Posterior cingulate gyrus (tissue), 11 donors: ENCODE measurements around the gene SYNPO.

Experiments used
- DNase-seq, 10 donors: peaks; one replicate each; pipeline versions ENCODE4 v3.0.0 to v3.0.0-alpha.2; 2020 to 2021; ENCODE audit warnings: mixed read lengths in 3 of 10
- intact Hi-C: fragments of 100-400 bp; cut with DNase I; formaldehyde crosslinking; loops from one replicate; pipeline ENCODE4 v1.15.1; 2023

Gene SYNPO

DNA sequence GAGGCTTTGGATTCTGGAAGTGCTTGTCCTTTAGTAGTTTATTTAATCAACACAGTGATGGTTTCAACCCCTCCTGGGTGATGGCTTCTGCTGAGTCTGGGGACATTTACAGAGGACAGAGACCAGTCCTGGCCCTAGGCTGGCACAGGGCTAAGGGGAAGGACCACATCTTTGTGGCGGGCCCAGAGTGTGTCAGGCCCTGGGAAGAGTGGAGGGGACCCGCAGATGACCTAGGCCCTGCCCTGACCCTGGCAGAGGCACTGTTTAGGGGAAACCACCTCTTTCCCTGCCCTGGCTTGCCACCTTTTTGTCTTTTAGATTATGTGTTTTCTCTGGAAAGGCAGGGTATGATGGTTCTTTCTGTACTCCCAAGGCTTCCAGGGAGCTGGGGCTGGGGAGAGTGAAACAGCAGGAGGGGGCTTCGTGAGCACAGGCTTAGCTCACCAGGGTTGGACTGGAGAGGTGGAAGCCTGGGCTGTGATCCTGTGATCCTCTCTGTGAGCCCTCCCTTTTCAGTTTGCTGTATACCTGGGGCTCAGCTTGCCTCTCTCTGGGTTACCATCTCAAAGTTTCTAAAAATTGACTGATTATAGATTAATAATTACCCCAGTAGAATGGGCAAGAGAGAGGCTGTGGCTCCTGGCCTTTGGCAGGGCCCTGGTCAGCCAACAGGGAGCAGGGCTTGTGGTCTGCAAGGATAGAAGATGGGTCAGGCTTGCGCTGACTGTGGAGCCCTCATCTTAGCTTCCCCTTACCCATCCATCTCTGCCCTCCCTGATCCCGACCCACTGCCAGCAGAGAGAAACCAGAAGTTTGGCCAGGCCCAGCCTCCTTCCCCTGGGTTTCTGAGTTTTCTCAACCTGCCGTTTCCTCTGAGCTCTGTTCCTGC lies 1.7 kb upstream of the SYNPO start:
- peak in 2 of 10 donors; percentile 42 to 47 for DNase-seq

GRCh38 chr5:150639377-150639692 lies 1.1 kb upstream of the SYNPO start:
- intact Hi-C loops = no loop called here
- peak in 1 of 10 donors; percentile 51 for DNase-seq

More for the DNA sequence above, 1.7 kb upstream of the SYNPO start:
- intact Hi-C loops = no loop called here

DNA sequence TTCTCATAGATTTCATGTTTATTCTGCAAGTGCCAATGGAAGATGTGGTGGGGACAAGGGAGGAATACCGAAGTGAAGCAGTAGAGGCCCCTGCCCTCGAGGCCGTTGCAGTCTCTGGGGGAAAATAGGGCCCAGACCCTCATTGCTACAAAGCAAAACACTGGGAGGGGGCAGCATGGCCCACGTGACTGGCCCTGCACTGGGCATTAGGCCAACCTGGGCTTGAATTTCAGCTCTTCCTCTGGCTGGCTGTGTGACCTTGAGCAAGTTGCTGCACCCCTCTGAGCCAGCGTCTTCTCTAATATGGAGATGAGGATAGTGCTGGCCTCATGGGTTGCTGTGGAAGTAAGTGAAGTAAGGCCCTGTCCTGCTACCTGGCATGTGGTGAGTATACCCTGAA lies 709 bp upstream of the SYNPO start:
- peak in 2 of 10 donors; percentile 47 to 53 for DNase-seq
- intact Hi-C loops = no loop called here

GRCh38 chr5:150641006-150641570 lies 628 bp downstream of the SYNPO start:
- peak in 2 of 10 donors; percentile 56 to 63 for DNase-seq
- intact Hi-C loops = no loop called here

DNA sequence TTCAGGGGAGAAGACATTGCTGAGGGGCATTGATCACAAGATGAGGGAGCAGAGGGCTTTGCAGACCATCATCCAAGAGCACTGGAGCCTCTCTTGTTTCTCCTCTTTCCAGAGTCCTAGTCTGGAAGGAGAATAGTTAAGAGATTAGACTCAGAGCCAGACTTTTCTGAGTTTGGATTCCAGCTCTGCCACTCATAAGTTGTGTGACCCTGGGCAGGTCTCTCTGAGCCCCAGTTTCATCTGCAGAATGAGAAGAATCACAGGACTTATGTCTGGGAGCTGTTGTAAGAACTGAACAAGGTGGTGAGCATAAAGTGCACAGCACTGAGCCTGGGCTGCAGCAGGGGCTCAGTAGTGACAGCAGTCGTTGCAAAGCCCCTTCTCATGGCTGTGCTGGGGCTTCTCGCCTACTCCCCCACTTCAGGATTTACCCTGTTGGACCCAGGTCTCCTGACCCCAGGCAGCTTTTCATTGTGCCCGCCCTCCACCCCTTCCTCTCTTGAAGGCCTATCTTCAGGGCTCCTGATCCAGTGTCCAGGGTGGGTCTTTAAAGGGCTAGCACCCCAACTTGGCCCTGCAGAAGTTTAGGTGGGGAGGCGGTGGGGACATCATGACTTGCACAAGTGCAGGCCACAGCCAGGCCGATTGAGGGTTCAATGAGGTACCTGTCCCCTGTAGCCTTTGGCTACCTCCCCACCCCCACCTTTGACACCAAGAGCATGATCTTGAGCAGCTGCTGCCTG lies 1.5 kb downstream of the SYNPO start:
- intact Hi-C loops = no loop called here
- DNase-seq = peak in 2 of 10 donors; percentile 50 to 77

DNA sequence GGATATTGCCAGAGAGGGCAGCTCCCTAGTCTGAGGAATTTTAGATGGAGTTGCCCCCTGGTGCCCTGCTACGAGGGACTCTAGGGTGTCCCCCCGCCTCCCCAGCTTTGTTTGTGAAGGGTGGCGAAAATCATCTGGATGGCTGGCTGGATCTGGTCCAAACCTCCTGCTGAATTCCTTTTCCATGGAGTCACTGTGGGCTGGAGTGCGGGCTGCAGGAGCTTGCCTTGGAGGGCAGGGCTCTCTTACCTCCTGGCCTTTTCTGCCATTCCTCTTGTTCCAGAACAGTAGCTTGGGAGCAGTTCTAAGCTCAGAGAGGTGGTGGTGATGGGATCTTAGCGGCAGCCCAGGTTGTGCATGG lies 2.1 kb downstream of the SYNPO start:
- DNase-seq = peak in 2 of 10 donors; percentile 47 to 57
- intact Hi-C loops = no loop called here

- DNase-seq = peak in 2 of 10 donors; percentile 54 to 58
- intact Hi-C loops = no loop called here
Measured at GRCh38 chr5:150642991-150643710, 2.7 kb downstream of the SYNPO start.

- DNase-seq = peak in 1 of 10 donors; percentile 10
- intact Hi-C loops = no loop called here
Measured at GRCh38 chr5:150644058-150644457, 3.6 kb downstream of the SYNPO start.

- intact Hi-C loops = no loop called here
- peak in 3 of 10 donors; percentile 1 to 49 (median 27) for DNase-seq
Measured at GRCh38 chr5:150644514-150644913, 4.1 kb downstream of the SYNPO start.

- intact Hi-C loops = no loop called here
- peak in 4 of 10 donors; percentile 10 to 81 (median 39) for DNase-seq
Measured at GRCh38 chr5:150645070-150645700, 4.7 kb downstream of the SYNPO start.

GRCh38 chr5:150647275-150648251 lies 7.1 kb downstream of the SYNPO start:
- intact Hi-C loops = no loop called here
- DNase-seq = peak in 3 of 10 donors; percentile 16 to 85 (median 76)

DNA sequence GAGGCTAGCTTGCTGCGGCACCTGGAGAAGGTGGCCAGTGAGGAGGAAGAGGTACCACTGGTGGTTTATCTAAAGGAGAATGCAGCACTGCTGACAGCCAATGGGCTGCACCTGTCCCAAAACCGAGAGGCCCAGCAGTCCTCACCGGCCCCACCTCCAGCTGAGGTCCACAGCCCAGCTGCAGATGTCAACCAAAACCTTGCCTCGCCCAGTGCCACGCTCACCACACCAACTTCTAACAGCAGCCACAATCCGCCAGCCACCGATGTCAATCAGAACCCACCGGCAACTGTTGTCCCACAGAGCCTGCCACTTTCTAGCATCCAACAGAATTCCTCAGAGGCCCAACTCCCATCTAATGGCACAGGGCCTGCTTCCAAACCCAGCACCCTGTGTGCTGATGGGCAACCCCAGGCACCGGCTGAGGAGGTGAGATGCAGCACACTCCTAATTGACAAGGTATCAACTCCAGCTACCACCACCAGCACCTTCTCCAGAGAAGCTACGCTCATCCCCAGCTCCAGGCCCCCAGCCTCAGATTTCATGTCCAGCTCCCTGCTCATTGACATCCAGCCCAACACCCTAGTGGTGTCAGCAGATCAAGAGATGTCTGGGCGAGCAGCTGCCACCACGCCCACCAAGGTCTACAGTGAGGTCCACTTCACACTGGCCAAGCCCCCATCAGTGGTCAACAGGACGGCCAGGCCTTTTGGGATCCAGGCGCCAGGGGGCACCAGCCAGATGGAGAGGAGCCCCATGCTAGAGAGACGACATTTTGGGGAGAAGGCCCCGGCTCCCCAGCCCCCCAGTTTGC lies 8.0 kb downstream of the SYNPO start:
- intact Hi-C loops = no loop called here
- DNase-seq = peak in 4 of 10 donors; percentile 6 to 70 (median 64)

DNA sequence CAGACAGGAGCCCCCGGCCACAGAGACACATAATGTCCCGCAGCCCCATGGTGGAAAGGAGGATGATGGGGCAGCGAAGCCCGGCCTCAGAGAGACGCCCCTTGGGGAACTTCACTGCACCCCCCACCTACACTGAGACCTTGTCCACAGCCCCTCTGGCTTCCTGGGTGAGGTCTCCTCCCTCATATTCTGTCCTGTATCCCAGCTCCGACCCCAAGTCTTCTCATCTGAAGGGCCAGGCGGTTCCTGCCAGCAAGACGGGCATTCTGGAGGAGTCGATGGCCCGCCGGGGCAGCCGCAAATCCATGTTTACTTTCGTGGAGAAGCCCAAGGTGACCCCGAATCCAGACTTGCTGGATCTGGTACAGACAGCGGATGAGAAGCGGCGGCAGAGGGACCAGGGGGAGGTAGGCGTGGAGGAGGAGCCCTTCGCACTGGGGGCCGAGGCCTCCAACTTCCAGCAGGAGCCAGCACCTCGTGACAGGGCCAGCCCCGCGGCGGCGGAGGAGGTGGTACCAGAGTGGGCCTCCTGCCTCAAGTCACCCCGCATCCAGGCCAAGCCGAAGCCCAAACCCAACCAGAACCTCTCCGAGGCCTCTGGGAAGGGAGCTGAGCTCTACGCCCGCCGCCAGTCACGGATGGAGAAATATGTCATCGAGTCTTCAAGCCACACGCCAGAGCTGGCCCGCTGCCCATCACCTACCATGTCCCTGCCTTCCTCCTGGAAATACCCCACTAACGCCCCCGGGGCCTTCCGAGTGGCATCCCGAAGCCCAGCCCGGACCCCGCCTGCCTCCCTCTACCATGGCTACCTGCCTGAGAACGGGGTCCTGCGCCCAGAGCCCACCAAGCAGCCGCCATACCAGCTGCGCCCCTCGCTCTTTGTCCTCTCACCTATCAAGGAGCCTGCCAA lies 8.9 kb downstream of the SYNPO start:
- peak in 3 of 10 donors; percentile 78 to 87 (median 84) for DNase-seq
- intact Hi-C loops = no loop called here

DNA sequence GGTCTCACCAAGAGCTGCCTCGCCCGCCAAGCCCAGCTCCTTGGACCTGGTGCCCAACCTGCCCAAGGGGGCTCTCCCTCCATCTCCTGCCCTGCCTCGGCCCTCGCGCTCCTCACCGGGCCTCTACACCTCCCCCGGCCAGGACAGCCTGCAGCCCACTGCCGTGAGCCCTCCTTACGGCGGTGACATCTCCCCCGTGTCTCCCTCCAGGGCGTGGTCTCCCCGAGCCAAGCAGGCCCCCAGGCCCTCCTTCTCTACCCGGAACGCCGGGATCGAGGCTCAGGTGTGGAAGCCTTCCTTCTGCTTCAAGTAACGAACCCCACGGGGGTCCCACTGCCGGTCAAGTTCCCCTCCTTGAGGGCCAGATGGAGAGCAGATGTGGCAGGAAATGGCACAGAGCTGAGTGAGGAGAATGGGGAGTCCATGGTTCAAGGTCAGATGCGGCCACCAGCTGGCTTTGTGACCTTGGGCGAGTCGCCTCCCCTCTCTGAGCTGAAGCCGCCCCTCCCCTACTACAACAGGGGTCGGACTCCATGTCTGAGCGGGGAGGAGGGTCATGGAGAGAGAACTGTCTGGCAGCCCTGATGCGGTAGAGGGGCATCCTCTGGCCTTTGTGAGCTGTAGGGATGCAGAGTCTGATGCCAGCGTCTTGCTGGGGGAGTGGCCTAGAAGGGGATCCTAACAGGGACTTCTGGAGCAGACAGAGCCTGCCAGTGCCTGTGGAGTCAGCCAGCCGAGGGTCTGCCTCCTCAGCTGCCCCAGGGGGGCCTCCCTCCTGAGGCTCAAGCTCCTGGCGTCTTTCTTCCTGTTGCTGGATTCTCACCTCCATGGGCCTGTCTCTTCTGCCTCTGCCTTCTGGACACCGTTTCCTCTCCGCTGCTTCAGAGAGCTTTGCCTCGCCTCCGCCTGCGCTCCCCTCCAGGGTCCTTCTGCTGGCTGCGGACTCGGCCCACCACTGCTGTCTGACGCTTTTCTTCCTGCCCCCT lies 9.9 kb downstream of the SYNPO start:
- peak in 4 of 10 donors; percentile 5 to 78 (median 50) for DNase-seq
- intact Hi-C loops = no loop called here

DNA sequence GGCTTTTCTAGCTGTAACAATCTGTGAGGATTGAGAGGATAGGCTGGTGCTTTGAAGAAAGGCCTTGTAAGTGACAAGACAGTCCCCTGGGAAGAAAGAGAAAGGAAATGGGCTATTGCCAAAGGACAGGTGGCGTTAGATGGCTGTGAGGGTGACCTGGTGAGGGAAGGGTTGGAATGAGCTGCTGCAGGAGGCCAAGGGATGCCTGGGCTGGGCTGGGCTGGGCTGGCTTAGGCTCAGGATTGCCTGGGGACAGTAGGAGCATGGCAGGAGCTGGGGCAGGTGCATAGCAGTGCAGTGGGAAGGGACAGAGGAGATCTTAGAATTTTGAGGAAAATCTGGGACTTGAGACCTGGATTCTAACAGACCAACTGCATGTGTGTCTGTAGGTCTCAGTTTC lies 10.9 kb downstream of the SYNPO start:
- DNase-seq = peak in 3 of 10 donors; percentile 2 to 69 (median 48)

More for the DNA sequence above, 10.9 kb downstream of the SYNPO start:
- intact Hi-C loops = no loop called here
